Panc1 (cell line): Measurements from ENCODE around the gene MAP4.

Source experiments
- POLR2AphosphoS5 ChIP-seq: IDR thresholded peaks from 2 replicates; pipeline ENCODE4 v1.6.1; 2012; ENCODE audit warnings: mild to moderate bottlenecking, low read depth, low read length, moderate library complexity
- SIN3A ChIP-seq: IDR thresholded peaks from 2 replicates; pipeline ENCODE4 v1.6.1; 2012; ENCODE audit warnings: low read depth, mild to moderate bottlenecking, low read length, moderate library complexity, borderline replicate concordance; ENCODE audit not compliant: insufficient read depth
- TCF7L2 ChIP-seq: IDR thresholded peaks from 2 replicates; pipeline ENCODE4 v1.6.1; 2011; ENCODE audit warnings: mild to moderate bottlenecking, low read depth, low read length, inconsistent platforms
- TF ChIP-seq, protein P1 (sequence below): fragments of 450-650 bp; IDR thresholded peaks from 2 replicates; pipeline ENCODE4 v1.5.1; 2017; ENCODE audit warnings: mild to moderate bottlenecking

GRCh38 chr3:48004694-48005093 is 11.5 kb downstream of the MAP4 start:
- TF ChIP-seq, protein P1, sequence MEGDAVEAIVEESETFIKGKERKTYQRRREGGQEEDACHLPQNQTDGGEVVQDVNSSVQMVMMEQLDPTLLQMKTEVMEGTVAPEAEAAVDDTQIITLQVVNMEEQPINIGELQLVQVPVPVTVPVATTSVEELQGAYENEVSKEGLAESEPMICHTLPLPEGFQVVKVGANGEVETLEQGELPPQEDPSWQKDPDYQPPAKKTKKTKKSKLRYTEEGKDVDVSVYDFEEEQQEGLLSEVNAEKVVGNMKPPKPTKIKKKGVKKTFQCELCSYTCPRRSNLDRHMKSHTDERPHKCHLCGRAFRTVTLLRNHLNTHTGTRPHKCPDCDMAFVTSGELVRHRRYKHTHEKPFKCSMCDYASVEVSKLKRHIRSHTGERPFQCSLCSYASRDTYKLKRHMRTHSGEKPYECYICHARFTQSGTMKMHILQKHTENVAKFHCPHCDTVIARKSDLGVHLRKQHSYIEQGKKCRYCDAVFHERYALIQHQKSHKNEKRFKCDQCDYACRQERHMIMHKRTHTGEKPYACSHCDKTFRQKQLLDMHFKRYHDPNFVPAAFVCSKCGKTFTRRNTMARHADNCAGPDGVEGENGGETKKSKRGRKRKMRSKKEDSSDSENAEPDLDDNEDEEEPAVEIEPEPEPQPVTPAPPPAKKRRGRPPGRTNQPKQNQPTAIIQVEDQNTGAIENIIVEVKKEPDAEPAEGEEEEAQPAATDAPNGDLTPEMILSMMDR: no peak
- TF ChIP-seq POLR2AphosphoS5 (no peak), SIN3A (no peak), TCF7L2 (no peak)
